OCI-LY3 (cell line): ENCODE results near the gene SPOP.

ENCODE experiments used
- EZH2phosphoT487 ChIP-seq: fragments of 200-600 bp; shearing (Covaris generic); IDR thresholded peaks from 2 replicates; pipeline ENCODE4 v1.6.1; 2018; ENCODE audit warnings: antibody characterized with exemption, mixed run types, low read depth
- TF ChIP-seq, protein P1 (sequence below): fragments of 200-600, 300-600 bp; sonication (generic); IDR thresholded peaks from 2 replicates; pipeline ENCODE4 v1.5.1; 2014; ENCODE audit warnings: antibody characterized with exemption, low read length, low read depth

DNA sequence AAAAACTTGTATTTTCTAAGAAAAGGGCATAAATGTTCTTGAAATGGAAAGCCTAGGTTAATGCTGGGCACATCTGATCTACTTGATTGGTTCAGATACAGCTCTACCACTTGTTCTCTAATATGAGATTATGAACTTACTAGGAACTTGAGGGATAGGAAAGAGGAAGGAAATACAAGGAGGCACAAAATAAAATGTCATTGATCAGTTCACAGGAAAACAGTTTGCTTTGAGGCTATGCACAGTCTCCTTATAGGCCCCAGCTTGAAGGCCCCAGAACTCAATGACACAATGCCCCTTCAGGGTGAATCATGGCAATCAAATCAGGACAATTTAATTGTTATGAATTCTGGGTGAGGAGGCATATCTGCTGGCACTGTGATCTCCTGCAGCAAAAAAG is 75.1 kb downstream of the SPOP start:
- TF ChIP-seq, protein P1, sequence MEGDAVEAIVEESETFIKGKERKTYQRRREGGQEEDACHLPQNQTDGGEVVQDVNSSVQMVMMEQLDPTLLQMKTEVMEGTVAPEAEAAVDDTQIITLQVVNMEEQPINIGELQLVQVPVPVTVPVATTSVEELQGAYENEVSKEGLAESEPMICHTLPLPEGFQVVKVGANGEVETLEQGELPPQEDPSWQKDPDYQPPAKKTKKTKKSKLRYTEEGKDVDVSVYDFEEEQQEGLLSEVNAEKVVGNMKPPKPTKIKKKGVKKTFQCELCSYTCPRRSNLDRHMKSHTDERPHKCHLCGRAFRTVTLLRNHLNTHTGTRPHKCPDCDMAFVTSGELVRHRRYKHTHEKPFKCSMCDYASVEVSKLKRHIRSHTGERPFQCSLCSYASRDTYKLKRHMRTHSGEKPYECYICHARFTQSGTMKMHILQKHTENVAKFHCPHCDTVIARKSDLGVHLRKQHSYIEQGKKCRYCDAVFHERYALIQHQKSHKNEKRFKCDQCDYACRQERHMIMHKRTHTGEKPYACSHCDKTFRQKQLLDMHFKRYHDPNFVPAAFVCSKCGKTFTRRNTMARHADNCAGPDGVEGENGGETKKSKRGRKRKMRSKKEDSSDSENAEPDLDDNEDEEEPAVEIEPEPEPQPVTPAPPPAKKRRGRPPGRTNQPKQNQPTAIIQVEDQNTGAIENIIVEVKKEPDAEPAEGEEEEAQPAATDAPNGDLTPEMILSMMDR = no peak
- no peak for TF ChIP-seq EZH2phosphoT487
